KOPT-K1 (cell line): Measurements from ENCODE around the gene STARD9.
A peak's percentile ranks its signal among the peaks of the same experiment; 100 is the strongest.

ENCODE experiments used
- H3K27ac ChIP-seq: fragments of 200-600 bp; sonication (generic); 2 replicates; pipeline ENCODE4 v1.5.1; 2016; ENCODE audit warnings: antibody characterized with exemption, mild to moderate bottlenecking, low read depth, low read length; ENCODE audit not compliant: poor library complexity, severe bottlenecking
- H3K36me3 ChIP-seq: fragments of 200-600 bp; sonication (generic); 2 replicates; pipeline ENCODE4 v1.5.1; 2017; ENCODE audit warnings: antibody characterized with exemption, mild to moderate bottlenecking, low read length, moderate library complexity; ENCODE audit not compliant: insufficient read depth
- H3K9me3 ChIP-seq: fragments of 200-600 bp; sonication (generic); 2 replicates; pipeline ENCODE4 v1.5.1; 2017; ENCODE audit warnings: antibody characterized with exemption, low read length, mild to moderate bottlenecking; ENCODE audit not compliant: insufficient read depth, poor library complexity, severe bottlenecking

Gene STARD9

DNA sequence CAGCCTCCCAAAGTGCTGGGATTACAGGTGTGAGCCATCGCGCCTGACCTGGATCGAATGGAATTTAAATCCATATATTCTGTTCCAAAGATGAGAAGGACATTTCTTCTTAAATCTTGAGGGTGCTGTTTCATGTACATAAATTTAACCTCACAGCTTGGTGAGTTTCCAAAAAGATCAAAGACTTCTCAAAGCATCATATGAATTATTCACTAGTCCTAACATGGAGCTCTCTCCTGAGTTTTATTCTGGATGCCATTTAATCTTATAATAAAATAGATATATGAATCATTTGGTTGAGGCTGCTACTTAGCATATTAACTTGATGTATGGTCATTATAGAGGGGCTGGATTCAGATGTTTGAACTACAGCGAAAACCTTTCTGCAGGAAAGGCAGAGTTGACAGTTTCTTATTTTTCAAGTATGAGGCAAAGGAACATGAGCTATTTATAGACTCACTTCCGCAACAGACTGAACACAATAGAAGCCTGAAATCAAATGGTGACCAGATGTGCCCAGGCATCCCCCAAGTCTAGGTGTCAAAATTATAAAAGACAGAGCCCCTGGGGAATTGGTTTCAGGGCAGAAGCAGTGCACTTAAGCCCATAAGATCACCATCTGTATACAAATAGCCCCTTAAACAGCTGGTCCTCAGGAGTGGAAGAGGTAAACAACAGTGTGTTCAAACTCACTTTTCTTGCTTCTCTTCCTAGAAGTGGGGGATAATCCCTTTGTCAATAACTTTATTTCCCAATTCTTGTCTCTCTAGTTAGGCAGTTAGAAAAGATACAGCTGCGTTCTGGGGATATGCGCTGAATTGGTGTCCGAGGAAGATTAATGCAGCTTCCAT lies 29.7 kb downstream of the STARD9 start:
- H3K27ac ChIP-seq = no peak overlapping the region
- H3K9me3 ChIP-seq = peaks cover 7% of the 10 kb centered on the region
- no peaks in the 10 kb centered on the region for H3K36me3 ChIP-seq

DNA sequence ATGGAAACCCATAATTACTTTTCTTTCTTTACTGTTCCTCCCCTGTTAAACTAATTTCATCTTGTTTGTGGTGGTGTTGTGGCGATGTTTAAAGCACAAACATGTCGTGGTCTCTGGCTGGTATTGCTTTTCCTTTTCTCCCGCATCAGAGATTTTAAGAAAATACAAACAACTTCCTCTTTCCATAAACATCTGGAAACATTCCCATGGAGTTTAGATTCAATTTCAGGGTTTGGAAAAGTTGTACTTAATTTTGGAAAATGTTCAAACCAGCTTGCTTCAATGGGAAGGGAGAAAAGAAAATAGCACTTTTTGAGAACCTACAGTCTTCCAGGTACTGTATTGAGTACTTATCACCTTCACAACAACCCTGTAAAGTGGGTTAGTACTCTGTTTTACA lies 30.4 kb downstream of the STARD9 start:
- H3K27ac ChIP-seq = no peak overlapping the region
- H3K9me3 ChIP-seq = peaks cover 7% of the 10 kb centered on the region
- no peaks in the 10 kb centered on the region for H3K36me3 ChIP-seq

DNA sequence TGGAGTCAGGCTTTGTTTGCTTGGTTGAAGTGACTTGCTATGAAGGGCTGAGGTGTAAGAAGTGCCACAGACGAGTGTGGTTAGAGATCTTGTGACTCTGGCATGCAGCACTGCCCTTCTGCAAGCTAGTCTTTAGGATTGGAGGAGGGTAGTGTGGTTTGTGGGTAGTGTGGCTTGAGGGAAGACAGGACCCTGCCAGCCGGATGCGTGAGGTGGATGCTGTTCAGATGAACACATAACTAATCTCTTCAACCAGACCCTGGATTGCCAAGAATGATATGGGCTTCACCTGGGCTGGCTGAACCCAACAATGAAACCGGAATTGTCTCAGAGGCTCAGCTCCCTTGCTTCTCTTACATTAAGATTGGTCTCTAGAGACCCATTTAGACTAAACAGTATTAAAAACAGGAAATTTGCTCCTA lies 32.7 kb downstream of the STARD9 start:
- Histone ChIP-seq H3K9me3 (no peaks in the 10 kb centered on the region), H3K27ac (no peak overlapping the region), H3K36me3 (no peaks in the 10 kb centered on the region)

DNA sequence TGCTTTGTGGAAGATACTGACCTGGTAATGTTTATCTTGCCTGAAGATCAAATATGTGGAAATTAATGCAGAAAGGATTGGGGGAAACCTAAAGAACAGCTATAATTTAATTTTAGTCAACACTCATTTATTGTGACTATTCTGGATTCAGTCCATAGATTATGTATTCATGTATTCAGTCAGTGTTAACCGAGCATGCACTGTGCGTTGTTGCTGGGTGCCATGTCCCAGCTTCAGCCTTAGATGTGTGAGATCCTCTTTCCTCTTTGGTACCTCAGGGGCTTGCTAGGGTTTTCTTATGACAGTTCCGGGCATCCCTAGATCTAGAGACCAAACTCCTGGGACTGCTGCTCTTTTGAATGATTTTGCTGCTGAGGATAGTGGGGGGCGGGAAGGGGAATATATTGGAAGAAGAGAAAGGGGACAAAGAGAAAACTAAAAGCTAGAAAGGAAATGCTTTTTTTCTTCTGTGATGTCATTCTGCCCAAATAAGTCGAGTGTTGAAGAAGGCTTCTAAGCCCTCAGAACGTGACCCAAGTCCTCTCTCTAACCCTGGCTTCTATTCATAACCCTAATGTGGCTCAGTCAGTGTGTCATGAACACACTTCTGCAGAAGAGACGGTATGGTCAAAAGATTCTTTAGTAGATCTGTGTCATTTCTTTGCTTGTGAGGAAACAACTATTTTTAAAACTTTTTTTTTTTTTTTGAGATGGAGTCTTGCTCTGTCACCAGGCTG lies 33.5 kb downstream of the STARD9 start:
- Histone ChIP-seq H3K27ac (peak overlapping the region; percentile 13), H3K9me3 (no peaks in the 10 kb centered on the region), H3K36me3 (no peaks in the 10 kb centered on the region)

DNA sequence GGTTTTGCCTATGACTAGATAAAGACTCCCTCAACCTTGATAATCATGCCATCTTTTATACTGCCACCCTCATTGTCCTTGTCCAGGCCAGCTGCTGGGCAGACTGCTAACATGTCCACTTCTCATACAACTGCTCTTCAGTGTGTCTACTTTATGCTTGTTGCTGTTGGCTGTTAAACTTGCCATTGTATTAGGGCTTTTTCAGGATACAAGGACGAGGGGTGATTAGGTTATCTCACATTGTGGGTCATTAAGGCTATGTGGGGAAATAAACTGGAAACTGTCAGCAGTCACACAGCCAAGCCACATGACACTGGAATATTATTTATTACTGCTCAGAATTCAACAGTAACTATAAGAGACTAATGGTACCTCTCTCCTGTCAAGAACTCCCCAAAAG lies 36.1 kb downstream of the STARD9 start:
- no peaks in the 10 kb centered on the region for H3K9me3 ChIP-seq
- no peaks in the 10 kb centered on the region for H3K36me3 ChIP-seq
- H3K27ac ChIP-seq = no peak overlapping the region

DNA sequence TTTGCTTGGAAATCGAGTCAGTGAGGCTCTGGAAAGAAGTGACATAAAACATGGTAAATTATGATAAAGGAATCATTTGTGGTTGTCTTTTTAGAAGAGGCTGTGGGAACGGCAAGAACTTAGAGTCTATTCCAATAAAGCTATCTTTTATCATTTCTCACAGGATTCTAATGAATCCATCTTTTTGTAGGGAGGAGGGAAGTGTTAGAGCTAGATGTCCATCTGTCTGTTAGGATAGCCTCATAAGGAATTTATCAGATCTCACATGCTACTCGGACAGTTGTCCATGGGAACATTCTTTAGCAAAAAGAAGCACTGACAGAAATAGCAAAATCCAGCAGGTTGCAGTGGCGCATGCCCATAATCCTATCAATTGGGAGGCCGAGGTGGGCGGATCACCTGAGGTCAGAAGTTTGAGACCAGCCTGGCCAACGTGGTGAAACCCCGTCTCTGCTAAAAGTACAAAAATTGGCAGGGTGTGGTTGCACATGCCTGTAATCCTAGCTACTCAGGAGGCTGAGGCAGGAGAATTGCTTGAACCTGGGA lies 37.0 kb downstream of the STARD9 start:
- Histone ChIP-seq H3K9me3 (no peaks in the 10 kb centered on the region), H3K27ac (no peak overlapping the region), H3K36me3 (no peaks in the 10 kb centered on the region)

DNA sequence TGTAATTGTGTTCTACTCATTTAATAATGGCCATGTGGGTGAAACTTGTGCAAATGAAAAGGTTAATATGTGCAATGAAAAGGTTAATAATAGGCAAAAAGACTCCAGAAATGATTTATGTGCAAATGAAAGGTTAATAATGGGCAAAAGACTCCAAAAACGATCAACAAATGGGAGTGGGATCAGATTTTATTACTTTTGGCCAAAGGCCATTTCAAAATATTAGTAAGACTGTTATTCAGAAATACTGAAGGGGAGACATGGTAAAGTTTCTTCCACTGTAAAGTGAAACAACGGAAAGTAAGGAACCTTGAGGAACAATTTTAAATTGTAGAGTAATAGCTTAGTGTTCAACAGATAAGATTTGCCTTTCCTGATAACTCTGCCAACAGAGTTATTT lies 40.7 kb downstream of the STARD9 start:
- no peak overlapping the region for H3K27ac ChIP-seq
- no peaks in the 10 kb centered on the region for H3K9me3 ChIP-seq
- H3K36me3 ChIP-seq = no peaks in the 10 kb centered on the region

DNA sequence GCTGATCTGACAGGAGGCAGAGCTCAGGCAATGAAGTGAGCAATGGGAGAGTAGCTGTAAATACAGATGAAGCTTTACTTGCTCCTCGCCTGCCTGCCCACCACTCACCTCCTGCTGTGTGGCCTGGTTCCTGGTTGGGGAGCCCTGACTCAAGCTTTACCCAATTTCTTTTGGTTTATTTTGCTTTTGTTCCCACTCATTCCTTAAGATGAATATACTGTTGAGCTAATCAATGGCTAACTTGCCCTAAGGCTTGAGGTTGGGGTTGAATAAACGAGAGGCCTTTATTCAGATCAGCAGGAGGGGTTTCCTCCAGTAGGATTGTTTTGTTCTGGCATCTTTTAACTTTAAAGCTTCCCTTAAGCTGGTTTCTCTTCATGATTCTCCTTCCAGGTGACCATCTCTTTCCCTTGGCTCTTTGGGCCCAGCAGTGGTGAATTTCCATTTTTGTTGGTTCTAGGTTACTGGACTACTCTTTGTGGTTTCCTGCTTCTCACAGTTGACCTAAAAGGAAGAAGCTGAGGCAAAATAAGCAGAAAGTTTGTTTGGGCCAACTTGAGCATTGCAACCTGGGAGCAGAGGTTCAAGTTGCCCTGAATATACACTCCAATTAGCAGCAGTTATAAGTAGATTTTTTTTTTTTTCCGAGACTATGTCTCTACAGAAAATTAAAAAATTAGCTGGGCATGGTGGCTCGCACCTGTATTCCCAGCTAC lies 44.4 kb downstream of the STARD9 start:
- Histone ChIP-seq H3K36me3 (no peaks in the 10 kb centered on the region), H3K9me3 (no peaks in the 10 kb centered on the region), H3K27ac (no peak overlapping the region)

DNA sequence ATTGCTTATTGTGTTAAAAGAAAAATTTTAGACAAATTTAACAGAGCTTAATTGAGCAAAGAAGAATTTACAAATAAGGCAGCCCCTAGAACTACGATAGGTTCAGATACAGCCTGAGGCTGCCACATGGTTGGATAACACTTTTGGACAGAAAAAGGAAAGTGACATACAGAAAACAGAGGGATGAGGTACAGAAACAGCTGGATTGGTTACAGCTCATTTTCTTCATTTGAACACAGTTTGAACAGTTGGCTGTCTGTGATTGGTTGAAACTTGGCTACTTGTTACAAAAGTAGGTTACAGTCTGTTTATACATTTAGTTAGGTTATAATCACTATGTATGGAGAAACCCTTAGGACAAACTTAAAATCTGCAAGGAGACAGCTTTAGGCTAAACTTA lies 46.0 kb downstream of the STARD9 start:
- Histone ChIP-seq H3K36me3 (no peaks in the 10 kb centered on the region), H3K9me3 (no peaks in the 10 kb centered on the region), H3K27ac (no peak overlapping the region)

DNA sequence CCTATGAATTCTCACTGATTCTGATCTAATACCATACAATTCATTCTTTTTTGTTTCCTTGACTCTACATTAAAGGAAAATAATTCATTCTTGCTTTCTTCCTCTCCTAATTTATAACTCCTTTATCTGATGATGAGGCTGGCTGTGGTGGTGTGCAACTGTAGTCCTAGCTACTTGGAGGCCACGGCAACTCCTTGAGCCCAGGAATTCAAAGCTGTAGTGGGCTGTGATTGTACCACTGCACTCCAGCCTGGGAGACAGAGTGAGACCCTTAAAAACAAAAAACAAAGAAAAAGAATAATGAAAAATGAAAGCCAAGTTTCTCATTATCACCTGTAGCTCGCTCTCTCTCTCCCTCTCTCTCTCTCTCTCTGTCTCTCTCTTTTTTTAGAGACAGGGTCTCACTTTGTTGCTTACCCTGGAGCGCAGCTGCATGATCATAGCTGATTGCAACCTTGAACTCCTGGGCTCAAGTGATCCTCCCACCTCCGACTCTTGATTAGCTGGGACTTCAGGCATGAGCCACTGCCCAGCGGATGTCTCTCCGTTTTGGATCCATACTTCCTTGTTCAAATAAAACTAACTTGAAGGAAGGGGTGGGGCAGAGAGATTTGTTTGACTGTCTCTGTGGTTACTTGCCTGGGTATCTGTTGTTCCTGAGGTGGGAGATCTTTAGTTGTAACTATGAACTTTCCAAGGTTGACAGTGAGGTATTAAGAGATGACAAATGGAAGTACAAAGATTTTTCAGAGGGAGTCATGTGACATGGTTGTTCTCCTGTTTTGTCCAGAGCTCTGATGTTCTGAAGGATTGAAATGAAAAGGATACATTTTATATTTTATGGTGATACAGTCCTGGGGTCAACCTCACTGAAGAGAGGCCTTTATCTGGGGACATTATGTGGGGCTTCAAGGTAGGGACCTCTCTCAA lies 46.9 kb downstream of the STARD9 start:
- no peak overlapping the region for H3K27ac ChIP-seq
- H3K9me3 ChIP-seq = no peaks in the 10 kb centered on the region
- H3K36me3 ChIP-seq = no peaks in the 10 kb centered on the region

DNA sequence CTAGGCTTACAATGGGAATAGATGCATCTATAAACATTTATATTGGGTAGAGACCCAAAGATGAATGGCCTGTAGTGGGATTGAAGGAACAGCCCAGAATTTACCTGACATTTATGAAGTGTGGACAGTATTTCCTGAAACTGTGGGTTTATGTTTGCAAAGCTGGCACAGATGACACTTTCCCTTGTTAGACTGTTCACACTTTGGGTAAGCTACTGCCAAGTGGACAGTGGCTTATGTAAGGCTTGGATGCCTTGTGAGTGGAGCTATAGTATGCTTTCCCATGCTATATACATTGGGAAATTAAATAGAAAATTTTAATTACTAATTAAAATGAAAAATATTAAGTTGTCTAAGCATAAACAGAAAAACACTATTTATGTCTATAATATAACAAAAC lies 48.5 kb downstream of the STARD9 start:
- H3K27ac ChIP-seq = no peak overlapping the region
- H3K9me3 ChIP-seq = no peaks in the 10 kb centered on the region

DNA sequence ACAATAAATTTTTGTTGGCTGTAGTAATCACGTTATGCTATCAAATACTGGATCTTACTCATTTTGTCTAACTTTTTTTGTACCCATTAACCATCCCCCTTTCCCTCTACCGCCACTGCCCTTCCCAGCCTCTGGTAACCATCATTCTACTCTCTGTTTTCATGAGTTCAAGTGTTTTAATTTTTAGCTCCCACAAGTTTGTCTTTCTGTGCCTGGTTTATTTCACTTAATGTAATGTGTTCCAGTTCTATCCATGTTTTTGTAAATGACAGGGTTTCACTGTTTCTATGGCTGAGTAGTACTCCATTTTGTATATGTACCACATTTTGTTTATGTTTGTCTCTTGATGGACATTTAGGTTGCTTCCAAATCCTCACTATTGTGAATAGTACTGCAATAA lies 52.1 kb downstream of the STARD9 start:
- H3K36me3 ChIP-seq = no peaks in the 10 kb centered on the region
- H3K27ac ChIP-seq = no peak overlapping the region
- no peaks in the 10 kb centered on the region for H3K9me3 ChIP-seq

More for the DNA sequence above, 48.5 kb downstream of the STARD9 start:
- H3K36me3 ChIP-seq = no peaks in the 10 kb centered on the region

DNA sequence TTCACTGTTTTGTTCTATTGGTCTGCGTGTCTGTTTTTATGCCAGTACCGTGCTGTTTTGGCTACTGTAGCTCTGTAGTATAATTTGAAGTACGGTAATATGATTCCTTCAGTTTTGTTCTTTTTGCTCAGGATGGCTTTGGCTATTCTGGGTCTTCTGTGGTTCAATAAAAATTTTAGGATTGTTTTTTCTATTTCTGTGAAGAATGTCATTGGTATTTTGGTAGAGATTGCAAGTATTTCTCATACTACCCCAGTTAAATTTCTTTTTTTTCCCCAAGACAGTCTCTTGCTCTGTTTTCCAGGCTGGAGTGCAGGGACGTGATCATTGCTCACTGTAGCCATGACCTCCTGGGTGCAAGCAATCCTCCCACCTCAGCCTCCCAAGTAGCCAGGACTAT lies 53.4 kb downstream of the STARD9 start:
- Histone ChIP-seq H3K9me3 (no peaks in the 10 kb centered on the region), H3K36me3 (no peaks in the 10 kb centered on the region), H3K27ac (no peak overlapping the region)

DNA sequence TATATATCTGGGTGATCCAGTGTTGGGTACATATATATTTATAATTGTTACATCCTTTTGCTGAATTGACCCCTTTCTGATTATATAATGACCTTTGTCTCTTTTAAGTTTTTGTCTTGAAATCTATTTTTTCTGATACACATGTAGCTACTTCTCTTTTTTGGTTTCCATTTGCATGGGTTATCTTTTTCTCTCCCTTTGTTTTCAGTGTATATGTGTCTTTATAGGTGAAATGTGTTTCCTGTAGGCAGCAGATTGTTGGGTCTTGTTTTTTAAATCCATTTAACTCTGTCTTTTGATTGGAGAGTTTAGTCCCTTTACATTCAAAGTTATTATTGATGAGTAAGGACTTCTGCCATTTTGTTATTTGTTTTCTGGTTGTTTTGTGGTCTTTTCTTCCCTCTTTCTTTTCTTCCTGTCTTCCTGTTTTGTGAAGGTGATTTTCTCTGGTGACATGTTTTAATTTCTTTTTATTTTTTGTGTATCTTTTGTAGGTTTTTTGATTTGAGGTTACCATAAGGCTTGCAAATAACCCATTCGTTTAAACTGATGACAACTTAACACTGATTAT lies 56.8 kb downstream of the STARD9 start:
- no peaks in the 10 kb centered on the region for H3K36me3 ChIP-seq
- H3K9me3 ChIP-seq = no peaks in the 10 kb centered on the region
- H3K27ac ChIP-seq = no peak overlapping the region
